ENCODE results near the gene TCTA.
A peak's percentile ranks its signal among the peaks of the same experiment; 100 is the strongest.

TCTA gene

DNA sequence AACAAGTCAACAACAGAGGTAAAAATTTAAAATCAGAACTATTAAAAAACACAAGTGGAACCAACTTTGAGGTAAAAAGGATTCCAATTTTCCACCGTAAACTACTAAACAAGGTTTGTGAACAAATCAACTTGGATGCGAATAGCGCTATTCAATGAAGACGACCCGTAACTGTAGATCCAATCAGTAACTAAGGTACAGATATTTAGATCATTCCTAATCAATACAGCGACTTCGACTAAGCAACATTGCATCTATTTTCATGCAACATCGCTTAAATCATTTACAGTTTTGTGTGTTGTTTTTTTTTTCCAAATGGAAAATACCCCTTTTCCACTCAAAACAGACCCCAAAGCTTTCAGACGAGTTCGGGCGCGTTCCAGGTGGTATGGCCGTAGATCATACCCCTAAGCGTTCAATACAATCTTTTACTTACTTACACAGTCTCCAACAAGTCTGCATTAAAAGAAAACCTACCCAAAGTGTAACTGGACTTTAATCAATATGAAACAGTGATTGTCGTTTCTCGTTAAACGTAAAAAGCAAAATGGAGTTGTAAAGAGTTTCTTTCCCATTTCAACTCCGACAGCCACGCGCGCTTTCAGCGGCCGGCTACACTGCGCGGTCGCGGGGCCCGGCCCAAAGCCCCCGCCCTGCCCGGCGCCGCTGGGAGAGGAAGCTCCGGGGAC is 1.2 kb upstream of the TCTA start:
- DNase-seq: no peak

DNA sequence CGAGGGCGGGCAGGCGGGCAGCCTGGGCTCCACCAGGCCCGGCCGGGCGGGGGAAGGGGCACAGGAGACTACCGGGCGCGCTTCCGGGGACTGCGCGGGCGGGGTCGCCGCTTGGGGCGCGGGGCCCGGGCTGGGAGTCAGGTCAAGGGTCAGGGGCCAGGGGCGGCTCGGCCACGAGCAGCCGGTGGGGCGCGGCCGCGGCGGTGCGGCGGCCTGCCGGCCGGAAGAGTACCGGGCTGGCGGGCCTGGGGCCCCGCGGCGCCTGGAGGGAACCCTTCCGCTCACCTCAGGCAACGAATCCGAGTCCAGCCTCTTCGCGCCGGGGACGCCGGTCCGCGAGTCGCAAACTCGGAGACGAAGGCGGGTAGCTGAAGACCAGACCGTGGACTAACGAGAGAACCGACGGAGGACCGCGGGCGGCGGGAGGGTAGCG is 672 bp upstream of the TCTA start:
- DNase-seq: peak in 1 of 2 experiments; percentile 43

DNA sequence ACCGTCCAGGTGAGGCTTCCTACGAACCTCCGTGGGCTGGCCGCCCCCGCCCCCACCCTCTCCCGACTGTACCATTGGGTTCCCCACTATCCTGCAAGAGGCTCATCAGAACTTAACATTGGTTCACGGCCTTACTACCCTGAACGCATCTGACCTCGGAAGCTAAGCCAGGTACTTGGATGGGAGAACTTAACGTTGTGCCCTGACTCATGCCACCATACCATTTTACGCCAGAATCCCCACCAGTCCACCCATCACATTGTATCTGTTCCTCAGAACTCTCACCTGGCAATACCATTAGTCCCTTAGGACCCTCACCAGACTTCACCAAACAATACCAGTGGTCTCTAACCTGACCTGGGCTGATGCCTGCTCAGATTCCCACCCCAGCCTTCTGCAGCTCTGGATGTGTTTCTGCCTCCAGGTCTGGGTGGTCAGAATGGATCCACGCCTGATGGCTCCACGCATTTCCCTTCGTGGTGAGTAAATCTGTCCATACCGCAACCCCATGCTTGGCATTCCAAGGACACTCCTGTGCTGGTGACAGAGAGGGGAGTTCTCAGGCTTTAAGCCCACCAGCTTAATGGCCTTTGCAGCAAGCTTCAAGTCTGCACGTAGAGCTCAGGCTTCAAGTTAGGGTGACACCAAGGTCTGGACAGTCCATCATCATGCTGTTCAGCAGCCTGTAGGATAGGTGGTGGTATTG is 562 bp downstream of the TCTA start:
- DNase-seq: no peak

DNA sequence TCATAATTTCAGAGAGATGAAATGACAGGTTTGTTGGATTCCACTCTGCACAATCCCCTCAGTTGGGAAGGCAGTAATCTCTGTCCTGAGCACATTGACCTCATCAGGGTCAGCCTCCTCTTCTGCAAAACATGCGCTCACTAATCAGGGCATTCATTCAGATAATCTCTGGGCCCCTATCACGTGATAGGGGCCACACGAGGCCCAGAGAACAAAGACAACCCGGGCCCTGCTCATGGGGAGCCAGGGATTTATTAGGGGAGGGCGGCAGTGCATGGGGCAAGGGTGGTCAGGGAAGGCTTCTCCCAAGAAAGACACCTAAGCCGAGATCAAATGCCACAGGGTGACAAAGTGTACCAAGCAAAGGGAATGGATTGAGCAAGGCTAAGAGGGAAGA is 1.1 kb downstream of the TCTA start:
- no peak for DNase-seq

DNA sequence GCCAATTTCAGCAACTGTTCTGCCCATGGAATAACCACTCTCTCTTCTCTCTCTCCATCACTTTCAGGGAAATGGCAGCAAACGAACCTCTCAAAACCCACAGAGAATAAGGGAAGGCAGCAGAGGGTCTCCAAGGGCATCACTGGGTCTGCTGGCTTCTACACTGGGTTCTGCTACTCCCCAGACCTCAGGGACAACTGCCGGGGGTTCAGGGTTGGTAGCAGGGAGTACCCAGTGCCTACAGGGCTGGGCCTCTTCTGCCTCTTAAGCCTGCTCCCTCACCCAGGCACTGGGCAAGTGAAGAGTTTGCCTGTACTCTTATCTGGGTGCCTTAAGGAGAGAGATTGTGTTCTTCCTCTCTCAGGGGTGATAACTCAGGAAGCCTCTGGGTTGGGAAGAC is 2.5 kb downstream of the TCTA start:
- no peak for DNase-seq

DNA sequence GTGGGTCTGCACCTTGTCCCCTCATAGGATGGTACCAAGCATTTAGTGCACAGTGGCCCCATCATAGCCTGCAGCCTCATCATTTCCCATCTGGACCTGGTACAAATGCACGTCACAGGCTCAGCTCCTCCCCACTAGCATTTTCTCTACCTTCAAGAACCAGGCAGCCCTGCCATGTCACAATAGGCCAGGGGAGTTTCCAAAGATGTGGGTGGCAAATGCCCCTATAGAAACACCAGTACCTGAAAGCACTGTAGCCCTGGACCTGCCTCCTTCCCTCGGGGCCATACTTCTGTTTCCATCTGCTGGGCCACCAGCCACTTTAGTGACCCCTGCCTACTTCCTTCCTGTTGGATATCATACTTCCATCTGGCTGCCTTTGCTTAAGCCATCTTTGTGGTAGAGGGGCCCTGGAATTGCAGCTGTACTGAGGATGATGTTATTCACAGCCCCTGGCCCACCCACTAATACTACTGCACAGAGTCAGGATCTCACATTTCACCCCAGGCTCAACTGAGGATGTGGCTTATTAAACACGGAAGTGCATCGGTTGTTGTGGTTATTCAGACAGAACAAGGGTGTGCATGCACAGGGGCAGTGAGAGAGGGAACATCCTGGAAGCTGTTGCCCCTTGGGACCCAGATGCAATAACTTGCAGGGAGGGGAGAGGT is 3.8 kb downstream of the TCTA start:
- DNase-seq: no peak

DNA sequence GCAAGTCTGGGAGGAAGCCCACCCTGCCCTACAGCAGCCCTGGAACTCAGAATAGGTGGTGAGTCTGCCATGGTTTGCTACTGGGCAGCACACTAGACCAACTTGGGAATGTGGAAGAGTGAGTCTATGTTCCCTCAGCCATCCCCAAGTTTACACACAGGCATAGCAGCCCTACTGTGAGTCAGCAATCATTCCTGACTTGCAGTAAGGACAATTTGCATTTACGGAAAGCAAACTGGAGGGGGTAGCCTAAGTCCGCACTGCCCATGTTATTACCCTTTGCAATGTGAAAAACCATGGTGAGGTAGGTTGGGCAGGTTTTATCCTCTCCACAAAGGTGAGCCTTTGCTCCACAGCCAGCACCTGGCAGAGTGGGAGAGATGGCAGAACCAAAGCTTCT is 4.6 kb downstream of the TCTA start:
- DNase-seq: no peak

DNA sequence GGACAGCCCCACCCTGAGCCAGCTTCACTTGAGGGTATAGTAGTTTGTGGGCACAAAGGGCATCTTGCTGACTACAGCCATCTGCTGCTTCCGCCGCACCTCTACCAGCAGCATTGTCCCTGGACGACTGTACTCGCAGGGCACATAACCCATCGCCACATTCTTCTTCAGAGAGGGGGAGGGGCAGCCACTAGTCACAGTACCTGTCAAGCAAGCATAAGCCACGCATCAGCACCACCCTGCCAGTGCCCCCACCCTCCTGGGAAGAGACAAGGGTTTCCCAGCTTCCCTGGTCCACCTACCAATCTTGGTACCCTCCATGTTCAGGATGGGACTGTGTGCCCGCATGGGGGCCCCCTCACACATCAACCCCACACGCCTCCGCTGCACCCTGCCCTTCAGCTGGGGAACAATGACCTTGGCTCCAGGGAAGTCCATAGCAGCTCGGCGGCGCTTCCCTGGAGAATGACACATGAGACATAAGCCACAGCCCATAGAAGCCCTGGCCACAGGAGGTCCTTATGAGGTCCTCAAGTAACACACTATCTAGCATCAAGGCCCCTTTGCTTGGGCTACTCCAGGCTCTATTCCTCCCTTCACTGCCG is 5.4 kb downstream of the TCTA start:
- DNase-seq: no peak

DNA sequence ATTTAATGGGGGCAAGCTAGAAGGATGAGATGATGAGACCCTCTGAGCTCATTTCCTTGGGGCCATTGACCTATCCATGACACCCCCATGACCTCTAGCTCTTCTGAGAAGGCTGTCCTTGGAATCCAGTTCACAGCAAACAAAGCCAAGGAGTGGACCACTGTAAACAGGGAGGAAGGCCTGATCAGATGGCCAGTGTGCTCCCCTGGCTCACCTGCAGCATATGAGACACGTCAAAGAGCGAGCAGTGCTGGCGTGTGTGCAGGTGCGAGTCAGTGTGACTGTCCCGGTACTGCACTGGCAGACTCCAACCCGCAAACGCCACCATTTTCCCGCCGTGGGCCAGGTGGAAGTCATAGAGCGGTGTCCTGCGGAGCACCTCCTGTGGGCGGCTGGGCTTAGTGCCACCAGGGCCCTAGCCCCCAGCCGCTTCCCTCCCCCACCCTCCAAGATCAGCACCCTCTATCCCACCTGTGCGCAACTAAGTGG is 9.7 kb downstream of the TCTA start:
- no peak for DNase-seq

DNA sequence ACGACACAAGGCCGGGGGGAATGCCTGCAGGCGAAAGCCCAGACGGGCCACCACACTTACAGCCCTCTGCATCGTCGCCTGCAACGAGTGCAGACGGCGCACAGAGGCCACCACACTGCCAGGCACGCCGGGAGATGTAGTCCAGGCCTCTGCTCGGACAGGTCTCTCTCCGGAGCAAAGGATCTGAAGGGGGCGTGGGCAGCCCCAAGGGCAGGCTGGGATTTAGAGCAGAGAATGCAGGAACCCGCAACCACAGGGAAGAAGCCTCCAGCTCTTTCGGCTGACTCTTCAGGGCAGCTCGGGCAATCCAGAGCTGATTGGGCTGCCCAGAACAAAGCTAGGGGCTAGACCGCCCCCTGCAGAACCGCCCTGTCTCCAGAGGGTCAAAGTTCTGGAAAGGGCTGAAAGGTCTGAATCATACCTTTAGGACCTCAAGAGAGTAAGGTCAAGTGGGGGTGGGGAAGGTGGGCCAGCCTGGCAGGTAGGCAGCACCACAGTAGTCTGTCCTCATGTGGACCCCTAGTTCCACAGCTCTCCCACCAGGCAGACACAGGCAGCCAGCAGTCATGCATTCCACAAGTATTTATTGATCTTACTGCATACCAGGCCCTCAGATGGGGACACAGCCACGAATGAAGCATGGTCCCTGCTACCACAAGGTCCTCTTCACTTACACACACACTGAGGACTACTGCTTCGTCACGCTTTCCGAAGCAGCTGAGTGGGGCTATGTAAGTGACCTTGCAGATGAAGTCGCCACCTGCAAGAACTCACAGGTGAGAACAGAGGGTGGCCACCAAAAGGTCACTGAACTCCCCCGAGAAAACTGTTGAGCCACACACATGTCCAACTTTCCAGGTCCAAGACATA is 10.4 kb downstream of the TCTA start, which contains the start of gene AMT:
TSS of gene AMT (minus strand) at position 95 of the 870 bp plus-strand sequence. CDS start at position 72, 23 bp downstream.
- no peak for DNase-seq

DNA sequence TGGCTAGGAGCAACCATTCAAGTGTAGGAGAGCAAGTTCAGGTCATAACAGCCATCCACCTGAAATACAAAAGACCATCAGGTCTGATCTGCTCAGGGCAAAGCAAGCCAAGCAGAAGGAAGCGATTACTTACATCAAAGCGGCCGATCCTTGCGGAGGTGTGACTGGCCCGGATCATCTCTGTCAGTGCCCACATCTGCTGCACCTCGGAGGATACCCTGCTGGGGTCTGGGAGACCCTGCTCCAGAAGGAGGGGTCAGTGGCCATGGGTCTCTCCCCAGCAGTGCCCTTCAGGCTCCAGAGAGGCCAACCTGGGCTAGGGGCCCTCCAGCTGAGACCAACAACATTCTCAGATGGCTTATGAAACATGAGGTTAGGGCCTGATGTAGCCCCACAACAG is 12.6 kb downstream of the TCTA start:
- no peak for DNase-seq

DNA sequence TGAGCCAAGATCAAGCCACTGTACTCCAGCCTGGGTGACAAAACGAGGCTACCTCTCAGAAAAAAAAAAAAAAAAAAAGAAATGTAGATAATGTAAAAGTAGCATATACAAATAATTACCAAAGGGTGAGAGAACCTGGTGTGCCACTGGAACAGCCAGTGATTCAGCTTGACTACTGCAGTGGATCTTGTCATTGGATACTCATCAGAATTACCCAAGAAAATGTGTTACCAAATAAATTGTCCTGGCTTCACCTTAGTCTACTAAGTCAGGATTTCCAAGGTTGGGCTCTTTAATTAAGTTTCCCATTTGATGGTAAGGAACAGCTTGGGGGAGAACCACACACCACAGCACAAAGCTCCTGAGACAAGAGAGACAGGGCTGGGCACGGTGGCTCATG is 15.4 kb downstream of the TCTA start:
- DNase-seq: no peak

DNA sequence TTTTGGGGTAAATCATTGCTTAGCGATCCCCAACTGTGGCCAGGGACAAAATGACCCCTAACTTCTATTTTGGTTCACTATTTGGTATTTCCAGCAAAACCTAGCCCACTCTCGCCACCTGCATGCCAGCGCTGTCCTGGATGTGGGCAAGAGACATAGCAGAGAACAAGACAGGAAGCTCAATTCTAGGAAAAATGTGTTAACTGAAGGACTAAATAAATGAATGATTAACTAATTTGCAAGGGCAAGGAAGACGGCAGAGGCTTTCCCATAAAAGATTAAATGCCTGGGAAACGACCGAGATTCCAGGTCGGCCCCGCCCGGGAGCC is 16.5 kb downstream of the TCTA start:
- no peak for DNase-seq

DNA sequence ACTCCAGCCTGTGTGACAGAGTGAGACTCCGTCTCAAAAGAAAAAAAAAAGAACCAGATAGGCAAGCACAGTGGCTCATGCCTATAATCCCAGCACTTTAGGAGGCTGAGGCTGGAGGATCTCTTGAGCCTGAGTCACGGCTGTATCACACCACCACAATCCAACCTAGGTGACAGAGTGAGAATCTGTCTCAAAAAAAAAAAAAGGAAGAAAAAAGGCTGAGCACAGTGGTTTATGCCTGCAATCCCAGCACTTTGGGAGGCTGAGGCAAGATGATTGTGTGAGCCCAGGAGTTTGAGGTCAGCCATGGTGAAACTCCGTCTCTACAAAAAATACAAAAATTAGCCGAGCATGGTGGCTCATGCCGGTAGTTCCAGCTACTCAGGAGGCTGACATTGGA is 22.5 kb downstream of the TCTA start:
- DNase-seq: no peak

DNA sequence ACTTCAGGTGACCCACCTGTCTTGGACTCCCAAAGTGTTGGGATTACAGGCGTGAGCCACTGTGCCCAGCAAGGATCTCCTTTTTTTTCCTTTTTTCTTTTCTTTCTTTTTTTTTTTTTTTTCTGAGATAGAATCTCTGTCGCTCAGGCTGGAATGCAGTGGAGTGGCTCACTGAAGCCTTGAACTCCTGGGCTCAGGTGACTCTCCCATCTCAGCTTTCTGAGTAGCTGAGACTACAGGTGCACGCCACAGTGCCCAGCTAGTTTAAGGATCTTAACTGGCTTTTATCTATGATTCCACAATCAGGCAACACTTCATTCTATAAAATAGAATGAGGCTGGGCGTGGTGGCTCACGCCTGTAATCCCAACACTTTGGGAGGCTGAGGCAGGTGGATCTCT is 33.2 kb downstream of the TCTA start:
- DNase-seq: no peak

DNA sequence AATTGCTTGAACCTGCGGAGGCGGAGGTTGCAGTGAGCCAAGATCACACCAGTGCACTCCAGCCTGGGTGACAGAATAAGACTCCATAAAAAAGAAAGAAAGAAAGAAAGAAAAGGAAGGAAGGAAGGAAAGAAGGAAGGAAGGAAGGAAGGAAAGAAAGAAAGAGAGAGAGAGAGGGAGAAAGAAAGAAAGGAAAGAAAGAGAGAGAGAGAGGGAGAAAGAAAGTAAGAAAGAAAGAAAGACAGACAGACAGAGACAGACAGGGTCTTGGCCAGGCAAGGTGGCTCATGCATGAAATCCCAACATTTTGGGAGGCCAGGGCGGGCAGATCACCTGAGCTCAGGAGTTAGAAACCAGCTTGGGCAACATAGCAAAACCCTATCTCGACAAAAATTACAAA is 41.4 kb downstream of the TCTA start:
- DNase-seq: no peak

DNA sequence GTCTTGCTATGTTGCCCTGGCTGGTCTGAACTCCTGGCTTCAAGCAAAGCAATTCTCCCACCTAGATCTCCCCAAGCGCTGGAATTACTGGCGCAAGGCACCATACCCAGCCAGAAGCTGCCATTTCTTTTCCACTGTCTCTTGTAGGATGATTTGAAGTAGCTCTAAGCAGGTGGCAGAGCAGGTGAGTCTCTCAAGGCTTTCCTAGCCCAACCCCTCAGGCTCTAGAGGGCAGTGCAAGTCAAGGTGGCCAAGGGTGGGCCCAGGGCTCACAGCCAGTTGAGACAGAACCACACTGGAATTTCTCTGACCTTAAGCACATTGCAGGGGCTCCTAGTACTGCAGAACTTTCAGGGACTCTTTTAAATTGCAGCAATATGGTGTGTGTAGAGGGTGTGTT is 42.2 kb downstream of the TCTA start:
- DNase-seq: peak in 1 of 2 experiments; percentile 40

DNA sequence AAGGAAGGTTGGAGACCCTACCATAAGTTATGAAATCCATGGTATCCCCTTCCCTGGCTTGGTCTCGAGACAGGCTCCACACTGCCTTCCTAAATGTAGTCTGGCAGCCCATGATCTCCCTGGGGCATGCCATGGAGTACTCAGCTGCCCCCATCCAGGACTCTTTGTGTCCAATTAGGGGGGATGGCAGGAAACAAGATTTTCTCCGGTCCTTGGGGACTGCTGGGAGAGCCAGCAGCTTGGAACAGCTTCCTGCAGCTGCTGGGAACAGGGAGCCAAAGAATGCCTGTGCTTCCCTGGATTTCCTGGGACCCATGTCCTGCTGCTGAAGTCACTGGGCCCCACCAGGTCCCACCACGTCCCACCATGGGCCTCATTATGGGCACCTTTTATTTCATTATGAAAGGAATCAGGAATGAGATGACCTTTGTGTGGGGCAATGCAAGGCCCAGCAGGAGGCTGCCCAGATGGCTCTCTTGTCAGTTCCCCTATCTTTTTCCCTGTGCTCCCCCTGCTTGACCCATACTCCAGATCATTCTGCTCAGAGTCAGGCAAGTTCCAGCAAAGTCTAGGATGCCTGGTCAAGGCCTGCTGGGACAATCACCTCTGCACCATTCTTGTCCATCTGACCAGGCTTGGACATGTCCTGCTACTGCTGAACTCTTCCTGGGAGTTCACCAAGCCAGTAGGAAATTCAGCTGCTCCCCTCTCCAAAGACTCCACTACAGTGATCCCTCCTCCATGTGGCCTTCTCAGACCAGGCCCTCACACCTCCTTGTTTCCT is 42.9 kb downstream of the TCTA start:
- DNase-seq: no peak

DNA sequence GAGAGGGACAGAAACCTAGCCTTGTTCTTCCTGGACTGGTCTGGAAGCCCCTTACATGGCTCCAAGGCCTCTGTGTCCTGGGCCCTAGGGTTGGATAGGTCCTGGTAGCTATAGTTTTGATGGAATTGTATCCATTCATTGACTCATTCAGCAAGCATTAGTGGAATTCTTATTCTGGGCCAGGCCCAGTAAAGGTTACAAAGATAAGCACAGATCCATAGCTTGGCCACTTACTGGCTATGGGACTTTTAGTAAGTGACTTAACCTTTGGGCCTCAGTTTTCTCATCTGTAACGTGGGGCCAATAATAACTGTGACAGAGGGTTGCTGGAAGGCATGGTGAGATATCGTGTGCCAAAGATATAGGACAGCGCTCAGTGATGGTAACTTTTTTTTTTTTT is 44.2 kb downstream of the TCTA start:
- no peak for DNase-seq

DNA sequence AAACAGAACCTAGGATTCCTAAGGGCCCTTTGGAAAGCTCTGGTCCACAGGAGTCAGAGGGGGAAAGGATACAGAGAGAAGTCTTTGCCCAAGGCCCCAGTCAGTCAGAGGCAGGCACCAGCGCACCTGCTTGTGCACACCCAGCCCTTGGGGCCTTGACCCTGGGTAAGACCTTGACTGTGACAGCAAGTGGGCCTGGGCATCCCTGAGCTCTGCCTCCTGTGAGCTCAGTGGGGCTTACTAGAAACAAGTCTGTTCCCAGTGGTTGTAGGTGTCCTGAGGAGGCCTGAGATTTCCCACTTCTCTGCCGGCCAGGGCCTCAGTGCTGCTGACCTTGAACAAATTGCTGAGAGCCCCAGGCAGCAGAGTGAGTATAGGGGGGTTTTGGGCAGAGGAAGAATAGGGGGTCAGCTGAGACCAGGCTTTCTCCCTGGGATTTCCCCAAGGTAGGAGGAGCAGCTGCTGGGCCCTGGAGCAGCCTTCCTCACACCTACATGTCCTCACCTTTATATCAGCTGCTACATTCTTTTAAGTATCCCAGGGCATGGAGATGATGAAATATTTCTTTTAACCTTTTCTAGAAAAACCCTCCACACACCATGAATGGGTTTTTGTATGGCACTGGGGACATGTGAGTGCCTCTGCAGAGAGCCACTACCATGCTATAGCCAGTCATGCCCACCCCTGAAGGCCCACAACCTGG is 48.1 kb downstream of the TCTA start:
- no peak for DNase-seq

DNA sequence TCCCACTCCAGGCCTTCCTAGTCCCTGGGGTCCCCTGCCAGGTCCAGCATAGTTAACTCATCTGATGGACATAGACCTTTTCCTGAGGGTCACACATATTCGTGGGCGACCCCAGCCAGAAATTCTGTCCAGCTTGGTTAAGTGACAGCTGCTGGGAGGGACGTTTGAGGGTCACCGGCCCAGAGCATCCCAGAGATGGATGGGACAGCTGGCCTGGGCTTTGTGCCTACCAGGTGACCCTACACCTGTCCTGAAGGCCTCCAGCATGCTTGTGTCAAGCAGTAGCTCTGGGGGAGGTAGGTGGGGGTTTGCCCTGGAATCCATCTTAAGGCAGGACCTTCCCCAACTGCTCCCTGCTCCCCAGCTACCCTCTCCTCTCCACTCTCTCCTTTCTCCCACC is 48.7 kb downstream of the TCTA start:
- no peak for DNase-seq
